HG02943 (cell line): ENCODE results near the gene COQ9.
A peak's percentile ranks its signal among the peaks of the same experiment; 100 is the strongest.
"Not testable (repeated sequence)": the region's sequence is repeated elsewhere in the genome, so short reads cannot be mapped to it uniquely, and the experiment has no call there.

Source experiments
- ATAC-seq: cut with Tn5 transposase; IDR thresholded peaks from one replicate; pipeline ENCODE4 v1.9.1; 2021; ENCODE audit warnings: mild to moderate bottlenecking, low read depth, moderate library complexity; ENCODE audit not compliant: unreplicated experiment

Gene COQ9

DNA sequence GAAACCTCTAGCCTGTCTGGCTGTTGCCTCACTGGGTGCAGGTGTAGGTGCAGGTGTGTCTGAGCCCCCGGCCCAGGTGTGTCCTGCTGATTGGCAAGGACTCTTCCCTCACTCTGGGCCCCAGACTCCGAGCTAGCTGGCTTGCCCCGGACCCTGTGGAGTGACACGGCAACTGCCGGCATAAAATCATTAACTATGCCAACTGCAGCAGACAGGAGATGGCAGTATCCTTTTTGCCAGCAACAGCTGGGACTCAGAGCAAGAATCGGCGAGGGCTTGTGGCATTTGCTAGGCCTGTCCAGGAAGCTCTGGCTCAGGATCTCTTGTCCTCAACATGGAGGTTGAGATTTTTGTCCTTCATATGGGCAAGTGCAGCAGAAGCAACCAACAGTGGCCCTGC is 20.9 kb upstream of the COQ9 start:
- ATAC-seq, result no peak

DNA sequence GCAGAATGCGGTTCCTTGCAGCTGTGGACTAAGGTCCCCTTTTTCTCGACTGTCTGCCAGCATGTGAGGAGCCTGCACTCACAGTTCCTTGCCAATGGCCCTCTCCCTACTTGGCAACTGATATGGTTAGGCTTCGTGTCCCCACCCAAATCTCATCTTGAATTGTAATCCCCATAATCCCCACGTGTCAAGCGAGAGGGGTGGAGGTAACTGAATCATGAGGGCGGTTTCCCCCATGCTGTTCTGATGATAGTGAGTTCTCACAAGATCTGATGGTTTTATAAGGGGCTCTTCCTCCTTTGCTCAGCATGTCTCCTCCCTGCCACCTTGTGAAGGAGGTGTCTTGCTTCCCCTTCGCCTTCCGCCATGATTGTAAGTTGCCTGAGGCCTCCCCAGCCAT is 20.0 kb upstream of the COQ9 start:
- no peak for ATAC-seq

DNA sequence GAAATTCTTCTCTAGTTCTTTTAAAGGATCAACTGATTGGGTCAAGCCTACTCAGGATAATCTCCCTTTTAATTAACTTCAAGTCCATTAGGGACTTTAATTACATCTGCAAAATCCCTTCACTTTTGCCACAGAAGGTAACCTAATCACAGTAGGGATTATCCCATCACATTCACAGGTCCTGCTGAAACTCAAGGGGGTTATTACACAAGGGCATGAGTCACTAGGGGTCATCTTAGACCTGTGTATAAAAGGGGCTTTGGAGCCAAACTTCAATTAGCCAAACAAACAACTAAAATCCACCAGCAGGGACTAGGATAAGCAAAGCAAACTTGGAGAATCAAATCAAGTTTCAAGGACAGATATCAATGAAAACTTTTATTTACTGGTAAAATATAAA is 19.5 kb upstream of the COQ9 start:
- ATAC-seq, result no peak

DNA sequence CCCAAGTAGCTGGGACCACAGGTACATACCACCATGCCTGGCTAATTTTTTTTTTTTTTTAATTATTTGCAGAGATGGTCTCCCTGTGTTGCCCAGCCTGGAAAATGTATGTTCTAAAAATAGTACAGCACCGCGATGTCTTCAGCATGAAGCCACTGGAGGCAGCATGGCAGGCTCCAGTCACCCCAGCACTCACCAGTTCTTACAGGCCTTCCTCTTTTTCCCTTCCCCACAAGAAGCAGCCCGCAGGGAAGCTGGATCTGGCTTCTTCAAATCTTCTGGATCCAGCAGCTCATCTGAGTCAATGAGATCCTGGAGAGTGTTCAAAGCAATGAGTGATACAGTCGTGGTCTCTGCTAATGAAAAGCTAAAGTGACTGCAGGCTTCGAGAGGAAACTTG is 16.3 kb upstream of the COQ9 start:
- ATAC-seq, result no peak

DNA sequence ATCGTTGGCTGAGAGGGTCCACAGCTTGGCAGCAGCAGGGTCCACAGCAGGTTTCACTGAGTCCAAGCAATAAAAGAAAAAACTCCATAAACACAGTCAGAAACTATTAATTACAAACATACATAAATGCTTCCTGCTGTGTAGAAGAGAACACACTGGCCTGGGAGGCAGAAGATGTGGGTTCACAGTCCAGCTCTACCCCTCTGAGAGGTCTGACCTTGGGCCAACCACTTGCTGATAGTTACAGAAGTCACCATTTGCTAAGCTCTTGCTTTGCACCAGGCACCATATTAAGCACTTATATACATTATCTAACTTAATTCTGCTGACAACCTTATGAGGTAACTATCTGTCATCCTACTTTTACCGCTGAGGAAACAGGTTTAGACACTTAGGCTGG is 14.8 kb upstream of the COQ9 start:
- no peak for ATAC-seq

GRCh38 chr16:57432989-57433388 is 14.3 kb upstream of the COQ9 start:
- no peak for ATAC-seq

DNA sequence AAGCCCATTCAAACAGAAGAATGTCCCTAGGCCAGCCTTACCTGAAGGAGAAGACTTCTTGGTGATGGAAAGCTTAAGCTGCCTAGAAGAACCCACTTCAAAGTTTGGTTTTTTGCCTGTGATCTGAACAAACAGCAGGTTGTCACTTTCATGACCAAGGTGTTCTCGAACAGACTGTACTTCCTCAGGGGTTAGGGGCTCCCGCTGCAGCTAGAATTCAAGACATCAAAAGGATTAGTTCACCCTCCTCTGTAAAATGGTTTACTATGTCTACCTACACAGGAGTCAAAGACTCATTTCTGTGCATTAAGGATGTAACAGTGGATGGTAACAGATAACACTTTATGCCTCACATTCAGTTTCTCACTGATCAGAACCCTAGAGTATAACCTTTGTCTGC is 13.3 kb upstream of the COQ9 start:
- ATAC-seq, result no peak

- ATAC-seq, result no peak
These were observed 11.4 kb upstream of the COQ9 start for GRCh38 chr16:57435838-57436237.

GRCh38 chr16:57439947-57440346 is 7.3 kb upstream of the COQ9 start:
- not testable (repeated sequence) for ATAC-seq

DNA sequence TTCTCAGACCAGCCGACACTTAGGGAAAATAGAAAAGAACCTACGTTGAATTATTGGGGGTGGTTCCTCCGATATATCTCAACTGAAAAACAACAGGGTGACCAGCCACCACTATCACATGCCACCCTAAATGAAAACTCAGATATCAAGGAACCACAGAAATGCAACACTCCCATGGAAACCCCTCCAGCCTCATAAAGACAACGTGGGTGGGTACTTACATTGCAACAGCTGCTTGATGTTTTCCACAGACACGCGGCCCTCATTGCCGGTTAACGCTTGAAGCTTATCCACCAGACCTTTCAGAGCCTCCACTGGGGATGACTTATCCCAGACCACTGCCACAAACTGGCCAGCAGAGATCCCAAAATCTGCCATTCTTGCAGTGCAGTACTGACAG is 6.7 kb upstream of the COQ9 start:
- not testable (repeated sequence) for ATAC-seq

GRCh38 chr16:57444711-57445110 is 2.6 kb upstream of the COQ9 start:
- no peak for ATAC-seq

GRCh38 chr16:57445510-57445909 is 1.8 kb upstream of the COQ9 start:
- no peak for ATAC-seq

DNA sequence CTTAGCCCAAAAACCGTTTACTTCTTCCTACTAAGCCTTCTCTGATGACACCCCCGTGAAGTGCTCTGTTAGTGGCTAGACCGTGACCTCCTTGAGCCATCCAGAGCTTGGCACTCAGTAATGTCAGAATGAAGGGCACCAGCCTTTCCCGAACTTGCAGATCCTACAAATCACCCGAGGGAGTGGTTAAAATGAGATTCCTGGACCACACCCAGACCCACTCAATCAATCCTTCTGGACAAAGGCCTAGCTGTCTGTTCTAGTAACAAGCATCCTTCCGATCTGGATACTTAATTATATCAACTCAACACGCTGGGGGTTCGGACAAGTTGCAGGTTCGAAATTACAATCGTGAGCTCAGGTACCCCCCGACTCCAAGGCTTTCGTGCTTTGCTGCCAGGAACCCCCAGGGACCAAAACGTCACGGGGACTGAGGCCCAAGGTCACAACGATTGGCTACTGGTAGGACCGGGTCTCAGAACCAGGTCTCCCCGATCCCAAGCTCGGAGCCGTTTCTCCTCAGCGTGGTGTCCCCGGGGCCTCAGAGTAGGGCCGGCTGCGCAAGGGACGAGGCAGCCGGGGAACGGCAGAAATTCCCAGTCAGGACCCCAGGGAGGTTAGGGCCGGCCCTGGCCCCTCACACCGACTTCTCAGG is 621 bp upstream of the COQ9 start:
- ATAC-seq, result peak; percentile 32

- ATAC-seq, result no peak
These were observed 4.7 kb downstream of the COQ9 start for GRCh38 chr16:57452021-57452420.

GRCh38 chr16:57462209-57462977 is 15.1 kb downstream of the COQ9 start, which contains the start of gene POLR2C:
TSS of gene POLR2C (plus strand) at chr16:57462679. CDS start at chr16:57462725, 46 bp downstream.
- peak; percentile 77 for ATAC-seq

DNA sequence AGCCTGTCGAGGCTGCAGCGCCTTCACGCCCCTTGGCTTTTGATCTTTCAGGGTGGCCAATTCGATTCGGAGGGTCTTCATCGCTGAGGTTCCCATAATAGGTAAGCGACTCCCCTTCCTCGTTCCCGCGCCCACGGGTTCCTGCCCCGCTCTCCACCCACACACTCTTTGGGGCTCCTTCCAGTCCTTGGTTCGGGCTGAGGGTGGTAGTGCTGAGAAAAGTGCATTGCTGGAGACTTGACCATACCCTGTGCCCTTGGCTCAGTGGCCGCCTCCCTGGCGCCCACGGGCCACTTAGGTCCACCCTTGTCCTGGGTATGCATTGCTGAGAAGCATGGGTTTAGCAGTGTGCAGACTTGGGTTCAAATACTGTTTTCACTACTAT is 15.7 kb downstream of the COQ9 start:
- no peak for ATAC-seq

- no peak for ATAC-seq
These were observed 17.2 kb downstream of the COQ9 start for GRCh38 chr16:57464523-57464922.

DNA sequence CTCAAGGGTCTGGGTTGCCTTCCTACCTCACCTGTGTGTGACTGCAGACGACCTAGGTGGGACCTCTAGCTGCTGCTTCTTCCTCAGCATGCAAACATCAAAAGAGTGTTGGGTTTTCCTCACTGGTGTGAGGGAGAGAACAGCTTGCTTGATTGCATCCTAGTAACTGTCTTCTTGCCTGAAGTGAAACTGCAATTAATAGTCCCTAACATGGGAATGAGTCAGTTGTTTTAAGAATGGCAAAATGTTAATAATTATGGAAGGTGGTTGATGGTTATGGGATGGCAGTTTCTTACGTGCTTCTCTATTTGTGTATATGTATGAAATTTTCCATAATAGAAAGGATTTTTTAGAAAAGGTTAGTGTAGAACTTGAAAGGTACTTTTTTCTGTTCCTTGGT is 21.1 kb downstream of the COQ9 start:
- ATAC-seq, result no peak

GRCh38 chr16:57469046-57469445 is 21.8 kb downstream of the COQ9 start:
- ATAC-seq, result no peak

DNA sequence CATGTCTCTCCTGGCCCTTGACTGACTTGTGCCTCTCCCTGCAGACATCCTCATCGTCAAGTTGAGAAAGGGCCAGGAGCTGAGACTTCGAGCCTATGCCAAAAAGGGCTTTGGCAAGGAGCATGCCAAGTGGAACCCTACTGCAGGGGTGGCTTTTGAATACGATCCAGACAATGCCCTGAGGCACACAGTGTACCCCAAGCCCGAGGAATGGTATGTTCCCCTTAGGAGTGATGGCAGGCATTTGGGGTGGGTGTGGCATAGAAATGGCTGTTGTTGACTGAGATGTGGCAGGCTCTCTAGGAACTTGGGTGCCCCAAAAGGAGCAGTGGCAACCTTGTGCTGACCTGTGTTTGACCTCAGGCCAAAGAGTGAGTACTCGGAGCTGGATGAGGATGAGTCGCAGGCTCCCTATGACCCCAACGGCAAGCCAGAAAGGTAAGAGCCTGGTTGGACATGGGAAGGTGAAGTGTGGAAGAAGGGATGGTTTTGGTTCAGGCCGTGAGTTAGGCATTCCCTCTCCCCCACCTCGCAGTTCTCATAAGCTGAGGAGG is 22.7 kb downstream of the COQ9 start:
- ATAC-seq, result no peak

DNA sequence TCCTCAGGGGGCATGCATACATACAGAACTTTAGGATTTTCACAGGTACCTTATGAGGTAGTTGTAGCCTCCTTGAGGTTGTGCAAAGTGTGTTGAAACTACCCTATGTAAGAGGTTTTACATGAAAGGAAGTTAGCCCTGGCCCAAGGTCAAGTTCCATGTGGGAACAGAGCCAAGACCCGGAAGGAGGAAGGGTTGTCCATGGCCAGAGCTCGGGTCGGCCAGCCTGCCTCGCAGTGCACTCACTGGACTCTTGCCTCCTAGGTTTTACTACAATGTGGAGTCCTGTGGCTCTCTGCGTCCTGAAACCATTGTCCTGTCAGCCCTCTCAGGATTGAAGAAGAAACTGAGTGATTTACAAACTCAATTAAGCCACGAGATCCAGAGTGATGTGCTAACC is 23.4 kb downstream of the COQ9 start:
- ATAC-seq, result no peak

DNA sequence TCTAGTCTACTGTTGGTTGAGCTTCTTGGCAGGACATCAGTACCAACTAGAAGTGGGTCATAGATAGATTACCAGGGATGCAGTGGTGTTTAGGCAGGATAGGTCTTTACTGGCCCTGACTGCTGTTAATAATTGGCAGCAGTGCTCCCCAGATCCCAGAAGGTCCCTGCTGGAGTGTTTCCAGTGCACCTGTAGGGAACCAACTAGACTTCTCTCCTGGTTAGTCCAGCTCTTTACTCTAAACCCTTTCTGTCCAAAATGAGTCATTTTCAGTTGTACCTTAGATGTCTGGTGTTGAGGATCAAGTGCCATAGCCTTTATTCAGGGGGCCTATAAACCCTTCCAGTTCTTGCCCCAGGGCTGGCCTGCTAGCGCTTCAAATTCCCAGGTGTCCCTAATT is 23.9 kb downstream of the COQ9 start:
- ATAC-seq, result no peak
